Heart right ventricle (tissue), 16 donors: ENCODE measurements around the gene ST8SIA1. TPM values are rescaled to one million over a fixed set of nuclear protein-coding genes. Genes with fewer than 3 reads are reported as not detected.

Experiments used
- ATAC-seq, 8 donors: fragments of 200-7000 bp; cut with Tn5 transposase; one replicate each; pipeline ENCODE4 v1.9.1; 2020; ENCODE audit warnings: mild to moderate bottlenecking in 8 of 8, moderate library complexity in 8 of 8, moderate number of reproducible peaks in 1 of 8
- DNase-seq, 2 donors: peaks; one replicate each; pipeline ENCODE4 v3.0.0-alpha.2; 2020
- H3K27ac ChIP-seq, 10 donors: fragments of 200-600 bp; sonication (generic) in 2 of 10; one replicate each; pipeline versions ENCODE4 v1.5.0 to v1.8.0; 2020 to 2022; ENCODE audit warnings: mild to moderate bottlenecking in 3 of 10
- H3K27me3 ChIP-seq, 7 donors: fragments of 200-600 bp; one replicate each; pipeline ENCODE4 v1.8.0; 2021 to 2022; ENCODE audit warnings: mild to moderate bottlenecking in 2 of 7
- H3K36me3 ChIP-seq, 9 donors: fragments of 200-600 bp; sonication (generic) in 1 of 9; one replicate each; pipeline versions ENCODE4 v1.5.0 to v1.8.0; 2020 to 2022; ENCODE audit warnings: mild to moderate bottlenecking in 2 of 9
- H3K4me1 ChIP-seq, 9 donors: fragments of 200-600 bp; sonication (generic) in 1 of 9; one replicate each; pipeline versions ENCODE4 v1.5.0 to v1.8.0; 2020 to 2022; ENCODE audit warnings: mild to moderate bottlenecking in 4 of 9
- H3K4me3 ChIP-seq, 10 donors: fragments of 200-600 bp; sonication (generic) in 2 of 10; one replicate each; pipeline versions ENCODE4 v1.5.0 to v1.8.0; 2020 to 2022; ENCODE audit warnings: mild to moderate bottlenecking in 7 of 10, moderate library complexity in 2 of 10
- H3K9me3 ChIP-seq, 11 donors: fragments of 200-600 bp in 10 of 11; sonication (generic) in 2 of 11; one replicate each; pipeline versions ENCODE4 v1.5.0 to v1.8.0; 2013 to 2022; ENCODE audit warnings: mild to moderate bottlenecking in 2 of 11, control low read depth in 1 of 11, moderate library complexity in 1 of 11
- WGBS, 2 donors: extraction: QIAGEN DNeasy Blood & Tissue Kit; methylation state at CpG; one replicate each; pipeline ENCODE4 v1.1.7; 2013; ENCODE audit warnings: inconsistent platforms in 1 of 2; 5-methylcytosine and 5-hydroxymethylcytosine counted together
- intact Hi-C, 10 donors: fragments of 100-400 bp; cut with DNase I; formaldehyde crosslinking; loops; one replicate each; pipeline versions ENCODE4 v1.11.1 to v1.14.2; 2022
- polyA plus RNA-seq, 2 donors: library from polyadenylated mRNA; stranded (reverse); fragments of 200-250 nt; gene quantifications; one replicate each; pipeline ENCODE4 v1.2.3, GENCODE V29; 2013
- total RNA-seq, 10 donors: library from RNA; stranded (reverse); fragmentation: NEBNext Ultra II Directional in 3 of 10; extraction: Animal tissue kit (Norgen Biotek cat#: 25700) in 3 of 10; gene quantifications; one replicate each; pipeline versions ENCODE4 v1.2.1 to v1.2.4, GENCODE V29; 2021 to 2023
- TF ChIP-seq, protein P1 (sequence below), 9 donors: fragments of 200-600 bp; sonication (generic) in 2 of 9; IDR thresholded peaks; one replicate each; pipeline versions ENCODE4 v1.5.0 to v1.8.0; 2021 to 2022; ENCODE audit warnings: antibody characterized with exemption in 9 of 9, mild to moderate bottlenecking in 5 of 9, moderate library complexity in 1 of 9
- donor health status: Arrhythmogenic right ventricular cardiomyopathy.
- donor health status: ischemic (EF 13 %, LVEDD 7.1; RV severe dilation, severe dysfunction).
- donor health status: healthy with polysubstance abuse.
- donor health status: DM: no; HTN: yes; CAD: no.
- donor health status: DM: no; HTN: no; CAD: no.
- donor health status: ischemic (EF 25% LVEDD 6.9; RV normal size, moderate dysfunction).
- donor health status: ischemic (EF 25% LVEDD 5.7; RV mildly dilated, moderate dysfunction).
- donor health status: healthy.
- donor health status: DM: yes; HTN: yes; CAD: no.
- donor health status: Ischemic cardiomyopathy.
- donor health status: ischemic (EF 35%, LVEDD 5.7; RV mildly dilated, moderate dysfunction).
- donor health status: nonischemic (EF 11% LVEDD 7.7; RV severe dilation, severe dysfunction).
- donor health status: DM: yes; HTN: yes; CAD: no.
- donor health status: PGD.
- donor health status: ischemic (EF 29% LVEDD 5.4; RV normal size, mild dysfunction).
- donor health status: nonischemic (EF 23%, LVEDD 6.1; RV moderate dilation, normal function).

Gene ST8SIA1
- total and polyA plus RNA-seq, 12 donors, result 0.93 to 4.9 (median 1.9) TPM

DNA sequence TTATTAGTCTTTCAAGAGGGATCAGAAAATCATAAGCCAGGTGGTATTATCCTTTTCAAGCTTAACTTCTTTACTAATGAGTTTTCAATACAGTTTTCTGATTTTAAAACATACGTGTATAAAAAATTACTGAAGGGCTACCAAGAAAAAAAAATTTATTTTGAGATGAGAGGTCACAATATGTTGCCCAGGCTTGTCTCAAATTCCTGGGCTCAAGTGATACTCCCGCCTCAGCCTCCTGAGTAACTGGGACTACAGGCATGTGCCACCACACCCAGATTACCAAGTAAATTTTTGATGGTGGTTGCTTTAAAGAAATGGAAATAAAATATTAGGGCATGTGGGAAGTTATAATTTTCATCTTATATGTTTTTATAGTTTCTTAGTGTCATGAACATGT lies 26.7 kb downstream of the ST8SIA1 start:
- no peaks in the 10 kb centered on the region for H3K9me3 ChIP-seq
- H3K36me3 ChIP-seq, result no peaks in the 10 kb centered on the region
- DNase-seq (no peak), ATAC-seq (no peak)
- WGBS, 2 donors, result 76 to 85% methylated on average over 2 of the region's 2 CpGs
- TF ChIP-seq, protein P1, sequence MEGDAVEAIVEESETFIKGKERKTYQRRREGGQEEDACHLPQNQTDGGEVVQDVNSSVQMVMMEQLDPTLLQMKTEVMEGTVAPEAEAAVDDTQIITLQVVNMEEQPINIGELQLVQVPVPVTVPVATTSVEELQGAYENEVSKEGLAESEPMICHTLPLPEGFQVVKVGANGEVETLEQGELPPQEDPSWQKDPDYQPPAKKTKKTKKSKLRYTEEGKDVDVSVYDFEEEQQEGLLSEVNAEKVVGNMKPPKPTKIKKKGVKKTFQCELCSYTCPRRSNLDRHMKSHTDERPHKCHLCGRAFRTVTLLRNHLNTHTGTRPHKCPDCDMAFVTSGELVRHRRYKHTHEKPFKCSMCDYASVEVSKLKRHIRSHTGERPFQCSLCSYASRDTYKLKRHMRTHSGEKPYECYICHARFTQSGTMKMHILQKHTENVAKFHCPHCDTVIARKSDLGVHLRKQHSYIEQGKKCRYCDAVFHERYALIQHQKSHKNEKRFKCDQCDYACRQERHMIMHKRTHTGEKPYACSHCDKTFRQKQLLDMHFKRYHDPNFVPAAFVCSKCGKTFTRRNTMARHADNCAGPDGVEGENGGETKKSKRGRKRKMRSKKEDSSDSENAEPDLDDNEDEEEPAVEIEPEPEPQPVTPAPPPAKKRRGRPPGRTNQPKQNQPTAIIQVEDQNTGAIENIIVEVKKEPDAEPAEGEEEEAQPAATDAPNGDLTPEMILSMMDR (IDR thresholded peaks at IDR 0.05), result no peak
- peaks cover 0 to 12% (median 0%) of the 10 kb centered on the region in 9 donors for H3K4me1 ChIP-seq
- intact Hi-C loops, result no loop called here
- no peak overlapping the region for H3K4me3 ChIP-seq
- H3K27me3 ChIP-seq, result no peaks in the 10 kb centered on the region
- H3K27ac ChIP-seq, result no peak overlapping the region

DNA sequence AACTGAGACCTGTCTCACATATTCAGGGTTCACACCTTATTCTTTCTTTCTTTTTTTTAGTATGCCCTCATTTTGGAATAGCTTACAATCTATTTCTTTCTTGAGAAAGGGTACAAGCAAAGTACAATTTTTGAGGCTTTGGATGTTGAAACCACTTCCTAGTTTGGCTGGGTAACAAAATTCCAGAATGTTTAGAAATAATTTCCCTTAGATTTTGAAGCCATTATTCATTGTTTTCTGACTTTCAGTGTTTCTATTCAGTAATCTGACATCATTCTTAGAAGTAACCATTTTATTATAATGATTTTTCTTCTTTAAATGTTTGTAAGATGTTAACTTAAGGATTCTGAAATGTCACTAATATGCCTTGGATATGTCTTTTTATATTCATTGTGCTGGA lies 28.2 kb downstream of the ST8SIA1 start:
- Histone ChIP-seq H3K27ac (no peak overlapping the region), H3K36me3 (no peaks in the 10 kb centered on the region), H3K27me3 (no peaks in the 10 kb centered on the region), H3K9me3 (peaks cover 0 to 10% (median 3%) of the 10 kb centered on the region in 11 donors), H3K4me1 (no peaks in the 10 kb centered on the region), H3K4me3 (no peak overlapping the region)
- intact Hi-C loops, result no loop called here
- DNase-seq (no peak), ATAC-seq (no peak)
- TF ChIP-seq, protein P1 (IDR thresholded peaks at IDR 0.05), result no peak

GRCh38 chr12:22304341-22304740 lies 30.2 kb downstream of the ST8SIA1 start:
- Histone ChIP-seq H3K36me3 (no peaks in the 10 kb centered on the region), H3K27me3 (no peaks in the 10 kb centered on the region), H3K4me3 (no peak overlapping the region), H3K4me1 (no peaks in the 10 kb centered on the region), H3K9me3 (peaks cover 0 to 30% (median 13%) of the 10 kb centered on the region in 11 donors), H3K27ac (no peak overlapping the region)
- 65 to 74% methylated on average over 1 of the region's 1 CpG for WGBS, 2 donors
- intact Hi-C loops, result no loop called here
- TF ChIP-seq, protein P1 (IDR thresholded peaks at IDR 0.05), result no peak
- no peak for DNase-seq
- ATAC-seq, result no peak

- Histone ChIP-seq H3K9me3 (peaks cover 0 to 46% (median 24%) of the 10 kb centered on the region in 11 donors), H3K4me3 (no peak overlapping the region), H3K36me3 (no peaks in the 10 kb centered on the region), H3K27me3 (no peaks in the 10 kb centered on the region), H3K4me1 (no peaks in the 10 kb centered on the region), H3K27ac (no peak overlapping the region)
- ATAC-seq (no peak), DNase-seq (no peak)
- intact Hi-C loops, result no loop called here
- TF ChIP-seq, protein P1 (IDR thresholded peaks at IDR 0.05), result no peak
Observed at GRCh38 chr12:22299294-22299912, 35.1 kb downstream of the ST8SIA1 start.
